HepG2 (cell line): Measurements from ENCODE around the gene RASL10A. TPM values are rescaled to one million over a fixed set of nuclear protein-coding genes. Genes with fewer than 3 reads are reported as not detected.

Experiments used
- AGO1 ChIP-seq: fragments of 200-400 bp; formaldehyde crosslinking; IDR thresholded peaks from 2 replicates; pipeline ENCODE4 v1.6.1; 2017; ENCODE audit warnings: mild to moderate bottlenecking, low read depth, low read length, moderate library complexity; ENCODE audit not compliant: poor library complexity, severe bottlenecking
- BCL3 ChIP-seq: sonication (generic); formaldehyde crosslinking; IDR thresholded peaks from 2 replicates; pipeline ENCODE4 v1.5.1; 2020; ENCODE audit warnings: mild to moderate bottlenecking, missing genetic modification reagents, moderate library complexity
- IKZF1 ChIP-seq: fragments of 450-650 bp; IDR thresholded peaks from 2 replicates; pipeline ENCODE4 v1.7.1; 2016
- MEF2D ChIP-seq: sonication (generic); formaldehyde crosslinking; IDR thresholded peaks from 2 replicates; pipeline ENCODE4 v1.5.1; 2020; ENCODE audit warnings: mild to moderate bottlenecking, missing genetic modification reagents
- MNT ChIP-seq: fragments of 450-650 bp; IDR thresholded peaks from 2 replicates; pipeline ENCODE4 v1.6.1; 2016
- NCOA1 ChIP-seq: sonication (generic); formaldehyde crosslinking; IDR thresholded peaks from 2 replicates; pipeline ENCODE4 v1.9.0; 2021; ENCODE audit warnings: missing genetic modification reagents
- RAD21 ChIP-seq: fragments of 450-650 bp; formaldehyde crosslinking; IDR thresholded peaks from 2 replicates; pipeline ENCODE4 v1.5.0; 2020; ENCODE audit warnings: mild to moderate bottlenecking
- TBX2 ChIP-seq: sonication (generic); formaldehyde crosslinking; IDR thresholded peaks from 2 replicates; pipeline ENCODE4 v1.5.0; 2020; ENCODE audit warnings: missing genetic modification reagents, mild to moderate bottlenecking, borderline replicate concordance
- THAP9 ChIP-seq: sonication (generic); formaldehyde crosslinking; IDR thresholded peaks from 2 replicates; pipeline ENCODE4; 2020; ENCODE audit warnings: missing genetic modification reagents, mild to moderate bottlenecking, borderline replicate concordance
- TRAFD1 ChIP-seq: sonication (generic); formaldehyde crosslinking; IDR thresholded peaks from 2 replicates; pipeline ENCODE4 v1.5.1; 2020; ENCODE audit warnings: missing genetic modification reagents, mild to moderate bottlenecking, borderline replicate concordance
- WIZ ChIP-seq: sonication (generic); formaldehyde crosslinking; IDR thresholded peaks from 2 replicates; pipeline ENCODE4 v1.5.1; 2020; ENCODE audit warnings: mild to moderate bottlenecking, missing genetic modification reagents
- ZBTB25 ChIP-seq: IDR thresholded peaks from 2 replicates; pipeline ENCODE4 v1.6.1; 2018; ENCODE audit warnings: missing genetic modification reagents
- ZFP36L1 ChIP-seq: sonication (generic); formaldehyde crosslinking; IDR thresholded peaks from 2 replicates; pipeline ENCODE4 v1.8.0; 2022; ENCODE audit warnings: mild to moderate bottlenecking, missing genetic modification reagents, moderate library complexity
- ZNF24 ChIP-seq: fragments of 450-650 bp; IDR thresholded peaks from 2 replicates; pipeline ENCODE4 v1.6.1; 2017; ENCODE audit warnings: antibody characterized with exemption, mild to moderate bottlenecking
- ZNF274 ChIP-seq: sonication (generic); formaldehyde crosslinking; IDR thresholded peaks from 2 replicates; pipeline ENCODE4 v1.5.1; 2020; ENCODE audit warnings: mild to moderate bottlenecking, missing genetic modification reagents
- ZNF414 ChIP-seq: sonication (generic); formaldehyde crosslinking; IDR thresholded peaks from 2 replicates; pipeline ENCODE4 v1.5.0; 2020; ENCODE audit warnings: missing genetic modification reagents
- ZNF616 ChIP-seq: sonication (generic); formaldehyde crosslinking; IDR thresholded peaks from 2 replicates; pipeline ENCODE4 v1.5.0; 2020; ENCODE audit warnings: low read depth, mild to moderate bottlenecking, missing genetic modification reagents
- ZNF691 ChIP-seq: sonication (generic); formaldehyde crosslinking; IDR thresholded peaks from 2 replicates; pipeline ENCODE4 v1.4.0; 2020; ENCODE audit warnings: missing genetic modification reagents, low read depth, mild to moderate bottlenecking, borderline replicate concordance
- ZNF782 ChIP-seq: sonication (generic); formaldehyde crosslinking; IDR thresholded peaks from 2 replicates; pipeline ENCODE4 v1.4.0; 2020; ENCODE audit warnings: missing genetic modification reagents, mild to moderate bottlenecking, borderline replicate concordance
- ZZZ3 ChIP-seq: sonication (generic); formaldehyde crosslinking; IDR thresholded peaks from 2 replicates; pipeline ENCODE4 v1.4.0; 2020; ENCODE audit warnings: missing genetic modification reagents, mild to moderate bottlenecking, borderline replicate concordance
- polyA plus RNA-seq, 8 experiments: library from polyadenylated mRNA; depleted of rRNA in 3 of 8; stranded (reverse) in 7 of 8; unstranded in 1 of 8; fragments of >200 nt; fragmentation: Illumina TruSeq in 4 of 8; extraction: Trizol in 4 of 8; gene quantifications; 2 replicates each; pipeline versions ENCODE4 v1.2.1 to v1.2.3, GENCODE V29; 2011 to 2016; ENCODE audit warnings: low read depth in 4 of 8, missing spikeins in 1 of 8, mixed read lengths in 1 of 8; ENCODE audit not compliant: insufficient read depth in 1 of 8
- total RNA-seq, 5 experiments: library from RNA; depleted of rRNA; stranded (reverse); fragments of >200 nt; fragmentation: Illumina TruSeq; extraction: Trizol; gene quantifications; 2 replicates each; pipeline ENCODE4 v1.2.3, GENCODE V29; 2016; ENCODE audit warnings: low read depth in 1 of 5

Gene RASL10A
- total and polyA plus RNA-seq, 2 of the 13 experiments (the other 11 are each of a cell fraction or from before 2014, with no cell fraction given): 0.05 to 0.22 TPM

- TF ChIP-seq ZNF274 (no peak), ZFP36L1 (CRISPR knock-in tag) (no peak), ZNF691 (CRISPR knock-in tag) (no peak), THAP9 (CRISPR knock-in tag) (no peak), WIZ (no peak), RAD21 (CRISPR knock-in tag) (no peak), ZNF782 (CRISPR knock-in tag) (no peak), IKZF1 (no peak), ZNF616 (no peak), TBX2 (CRISPR knock-in tag) (peak; percentile 7; the same call in 1 of the 2 replicates), ZBTB25 (CRISPR knock-in tag) (0 out of 2 replicates have a peak, but pooled peaks have one; percentile 6), ZNF414 (0 out of 2 replicates have a peak, but pooled peaks have one; percentile 19), TRAFD1 (CRISPR knock-in tag) (no peak), MEF2D (no peak), ZZZ3 (CRISPR knock-in tag) (no peak), AGO1 (no peak), MNT (no peak), NCOA1 (CRISPR knock-in tag) (no peak), ZNF24 (no peak), BCL3 (peak; percentile 7; the same call in 1 of the 2 replicates)
These were observed 48.0 kb downstream of the RASL10A start (continued) for GRCh38 chr22:29267462-29267857.
